HepG2 (cell line): ENCODE results near the gene MPV17L2.

Experiments used
- CTCF ChIP-seq: sonication (generic); formaldehyde crosslinking; IDR thresholded peaks from 2 replicates; pipeline ENCODE4 v1.5.0; 2020; ENCODE audit warnings: mild to moderate bottlenecking, missing genetic modification reagents, moderate library complexity
- FOSL1 ChIP-seq: sonication (generic); formaldehyde crosslinking; IDR thresholded peaks from 2 replicates; pipeline ENCODE4 v1.9.0; 2021; ENCODE audit warnings: missing genetic modification reagents, borderline replicate concordance
- GRHL1 ChIP-seq: sonication (generic); formaldehyde crosslinking; conservative IDR thresholded peaks from 2 replicates; pipeline ENCODE4 v1.8.0; 2022; ENCODE audit warnings: missing genetic modification reagents
- NFE2L2 ChIP-seq: fragments of 150-350 bp; IDR thresholded peaks from 2 replicates; pipeline ENCODE4 v1.6.1; 2014; ENCODE audit warnings: low read length
- NPAS2 ChIP-seq: sonication (generic); formaldehyde crosslinking; IDR thresholded peaks from 2 replicates; pipeline ENCODE4 v1.8.0; 2022; ENCODE audit warnings: mild to moderate bottlenecking, missing genetic modification reagents, borderline replicate concordance
- SMC3 ChIP-seq: IDR thresholded peaks from 2 replicates; pipeline ENCODE4 v1.6.1; 2011; ENCODE audit warnings: low read length, improper control_type of control experiment
- ZBTB14 ChIP-seq: sonication (generic); formaldehyde crosslinking; IDR thresholded peaks from 2 replicates; pipeline ENCODE4 v1.4.0; 2020; ENCODE audit warnings: missing genetic modification reagents

DNA sequence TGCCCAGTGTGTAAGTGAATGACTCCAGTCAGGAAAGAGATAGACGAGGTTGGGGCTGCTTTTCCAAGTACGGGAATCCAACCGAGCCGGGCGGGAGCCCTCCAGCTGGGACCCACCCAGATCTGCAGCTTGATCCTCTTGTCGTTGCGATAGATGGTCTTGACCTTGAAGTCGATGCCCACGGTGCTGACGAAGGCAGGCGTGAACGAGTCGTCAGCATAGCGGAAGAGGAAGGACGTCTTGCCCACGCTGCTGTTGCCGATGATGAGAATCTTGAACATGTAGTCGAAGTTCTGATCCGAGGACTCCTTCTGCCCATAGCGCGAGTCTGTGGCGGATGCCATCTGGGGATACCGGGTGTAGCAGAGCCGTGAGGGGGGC is 9.4 kb downstream of the MPV17L2 start:
- no peak for TF ChIP-seq NFE2L2
- TF ChIP-seq NPAS2 (CRISPR knock-in tag), result no peak
- no peak for TF ChIP-seq GRHL1 (CRISPR knock-in tag)
- TF ChIP-seq ZBTB14 (CRISPR knock-in tag), result no peak
- TF ChIP-seq CTCF (CRISPR knock-in tag), result no peak
- TF ChIP-seq FOSL1 (CRISPR knock-in tag), result no peak
- TF ChIP-seq SMC3, result no peak
